Measurements from ENCODE around the gene LIN7B.

Gene LIN7B

DNA sequence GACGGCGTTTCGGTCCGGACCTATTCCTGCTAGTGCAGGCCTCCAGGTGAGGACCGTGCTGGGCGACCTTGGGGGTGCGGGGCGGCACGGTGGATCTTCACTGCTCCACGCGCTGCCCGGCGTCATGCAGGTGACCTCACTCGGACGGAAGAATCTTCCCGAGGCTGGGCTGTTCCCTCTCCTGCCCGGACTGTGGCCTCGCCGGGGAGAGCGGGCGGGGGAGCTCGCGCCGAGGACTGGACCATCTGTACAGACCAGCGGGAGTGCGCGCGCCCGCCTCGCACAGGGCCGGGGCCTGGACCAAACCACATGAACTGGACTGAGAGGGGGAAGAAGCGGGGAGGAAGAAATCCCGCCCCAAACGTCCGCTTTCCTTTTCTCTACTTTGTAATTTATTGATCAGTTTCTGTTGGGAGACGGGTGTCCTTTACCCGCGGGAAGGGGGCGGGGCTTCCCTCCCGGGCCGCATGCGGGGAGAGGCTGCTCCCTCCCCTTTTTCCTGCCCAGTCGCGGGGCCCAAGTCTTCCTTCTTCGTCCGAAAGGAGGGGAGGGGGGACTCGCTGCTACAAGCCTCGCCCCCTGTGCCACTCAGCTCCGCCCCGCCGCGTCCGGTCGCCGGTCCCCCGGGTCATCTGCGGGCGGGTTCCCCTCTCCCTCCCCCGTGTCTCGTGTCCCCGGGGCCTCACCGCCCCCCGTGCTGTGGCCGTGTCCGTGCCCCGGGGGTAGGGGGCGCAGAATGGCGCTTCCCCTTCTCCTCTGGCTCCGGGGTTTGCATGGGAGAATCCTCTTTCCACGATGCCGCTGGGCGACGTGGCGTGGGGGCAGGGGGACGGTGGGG is 36.2 kb downstream of the LIN7B start:
- Histone ChIP-seq H3K36me3 (ENCODE audit: control insufficient read depth in 2 of 2, insufficient read depth in 1 of 2, low read length in 2 of 2) (no peaks in the 10 kb centered on the region), H3K9me3 (ENCODE audit: control insufficient read depth, insufficient read depth, low read depth, low read length) (no peaks in the 10 kb centered on the region), H3K27ac (ENCODE audit: extremely low read depth, low read depth, low read length) (peak overlapping the region; percentile 70), H3K4me3 (ENCODE audit: low read depth, low read length) (peak overlapping the region; percentile 69), H3K4me1 (ENCODE audit: control insufficient read depth, insufficient read depth, low read length) (peaks cover 6% of the 10 kb centered on the region)
- CTCF ChIA-PET, result interaction anchor here (0.6 to 6.6 kb wide), 8 partner anchors 12 to 157 kb away, joined by 3 to 70 read pairs (median 6); partner anchors contain the start of gene RUVBL2
- POLR2A ChIA-PET, result interaction anchor here (0.5 to 3.8 kb wide), 14 partner anchors 8 to 373 kb away, joined by 3 to 27 read pairs (median 6); partner anchors contain the start of genes GYS1, LIN7B, PPFIA3 and PPP1R15A
- TF ChIP-seq ZNF292 (tag by site-specific recombination; IDR thresholded peaks at IDR 0.05; ENCODE audit: borderline replicate concordance, low read depth) (no peak), ZEB2 (tag by site-specific recombination; IDR thresholded peaks at IDR 0.05) (peak; percentile 38; the same call in 1 of the 2 replicates), ZBTB1 (tag by site-specific recombination; IDR thresholded peaks at IDR 0.05) (no peak), ZNF426 (tag by site-specific recombination; IDR thresholded peaks at IDR 0.05) (no peak), SCRT2 (tag by site-specific recombination; IDR thresholded peaks at IDR 0.05) (no peak), RBAK (tag by site-specific recombination; IDR thresholded peaks at IDR 0.05) (no peak), ZFHX2 (tag by site-specific recombination; conservative IDR thresholded peaks at IDR 0.05) (peak; percentile 57; the same call in 1 of the 2 replicates), ZNF544 (tag by site-specific recombination; IDR thresholded peaks at IDR 0.05) (no peak), ZNF560 (tag by site-specific recombination; IDR thresholded peaks at IDR 0.05; ENCODE audit: borderline replicate concordance) (no peak), ZNF366 (tag by site-specific recombination; conservative IDR thresholded peaks at IDR 0.05) (peak; percentile 48), ZBTB8A (tag by site-specific recombination; IDR thresholded peaks at IDR 0.05) (peak; percentile 29; the same call in 1 of the 2 replicates), ZNF529 (tag by site-specific recombination; IDR thresholded peaks at IDR 0.05; ENCODE audit: insufficient replicate concordance) (no peak), KLF7 (tag by site-specific recombination; IDR thresholded peaks at IDR 0.05; ENCODE audit: borderline replicate concordance) (peak; percentile 29; the same call in 1 of the 2 replicates), ZNF416 (tag by site-specific recombination; IDR thresholded peaks at IDR 0.05) (no peak), ZNF561 (tag by site-specific recombination; IDR thresholded peaks at IDR 0.05; ENCODE audit: borderline replicate concordance) (peak; percentile 38; the same call in 1 of the 2 replicates), ZNF155 (tag by site-specific recombination; IDR thresholded peaks at IDR 0.05) (no peak), ZNF777 (tag by site-specific recombination; IDR thresholded peaks at IDR 0.05; ENCODE audit: borderline replicate concordance) (peak; percentile 45; the same call in 1 of the 2 replicates), MZF1 (tag by site-specific recombination; IDR thresholded peaks at IDR 0.05; ENCODE audit: borderline replicate concordance) (no peak)
- TF ChIP-seq, protein P1, sequence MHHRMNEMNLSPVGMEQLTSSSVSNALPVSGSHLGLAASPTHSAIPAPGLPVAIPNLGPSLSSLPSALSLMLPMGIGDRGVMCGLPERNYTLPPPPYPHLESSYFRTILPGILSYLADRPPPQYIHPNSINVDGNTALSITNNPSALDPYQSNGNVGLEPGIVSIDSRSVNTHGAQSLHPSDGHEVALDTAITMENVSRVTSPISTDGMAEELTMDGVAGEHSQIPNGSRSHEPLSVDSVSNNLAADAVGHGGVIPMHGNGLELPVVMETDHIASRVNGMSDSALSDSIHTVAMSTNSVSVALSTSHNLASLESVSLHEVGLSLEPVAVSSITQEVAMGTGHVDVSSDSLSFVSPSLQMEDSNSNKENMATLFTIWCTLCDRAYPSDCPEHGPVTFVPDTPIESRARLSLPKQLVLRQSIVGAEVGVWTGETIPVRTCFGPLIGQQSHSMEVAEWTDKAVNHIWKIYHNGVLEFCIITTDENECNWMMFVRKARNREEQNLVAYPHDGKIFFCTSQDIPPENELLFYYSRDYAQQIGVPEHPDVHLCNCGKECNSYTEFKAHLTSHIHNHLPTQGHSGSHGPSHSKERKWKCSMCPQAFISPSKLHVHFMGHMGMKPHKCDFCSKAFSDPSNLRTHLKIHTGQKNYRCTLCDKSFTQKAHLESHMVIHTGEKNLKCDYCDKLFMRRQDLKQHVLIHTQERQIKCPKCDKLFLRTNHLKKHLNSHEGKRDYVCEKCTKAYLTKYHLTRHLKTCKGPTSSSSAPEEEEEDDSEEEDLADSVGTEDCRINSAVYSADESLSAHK (tag by site-specific recombination; IDR thresholded peaks at IDR 0.05), result 0 out of 2 replicates have a peak, but pooled peaks have one; percentile 19
- TF ChIP-seq, protein P2, sequence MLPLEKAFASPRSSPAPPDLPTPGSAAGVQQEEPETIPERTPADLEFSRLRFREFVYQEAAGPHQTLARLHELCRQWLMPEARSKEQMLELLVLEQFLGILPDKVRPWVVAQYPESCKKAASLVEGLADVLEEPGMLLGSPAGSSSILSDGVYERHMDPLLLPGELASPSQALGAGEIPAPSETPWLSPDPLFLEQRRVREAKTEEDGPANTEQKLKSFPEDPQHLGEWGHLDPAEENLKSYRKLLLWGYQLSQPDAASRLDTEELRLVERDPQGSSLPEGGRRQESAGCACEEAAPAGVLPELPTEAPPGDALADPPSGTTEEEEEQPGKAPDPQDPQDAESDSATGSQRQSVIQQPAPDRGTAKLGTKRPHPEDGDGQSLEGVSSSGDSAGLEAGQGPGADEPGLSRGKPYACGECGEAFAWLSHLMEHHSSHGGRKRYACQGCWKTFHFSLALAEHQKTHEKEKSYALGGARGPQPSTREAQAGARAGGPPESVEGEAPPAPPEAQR (tag by site-specific recombination; IDR thresholded peaks at IDR 0.05), result no peak
- TF ChIP-seq, protein P3, sequence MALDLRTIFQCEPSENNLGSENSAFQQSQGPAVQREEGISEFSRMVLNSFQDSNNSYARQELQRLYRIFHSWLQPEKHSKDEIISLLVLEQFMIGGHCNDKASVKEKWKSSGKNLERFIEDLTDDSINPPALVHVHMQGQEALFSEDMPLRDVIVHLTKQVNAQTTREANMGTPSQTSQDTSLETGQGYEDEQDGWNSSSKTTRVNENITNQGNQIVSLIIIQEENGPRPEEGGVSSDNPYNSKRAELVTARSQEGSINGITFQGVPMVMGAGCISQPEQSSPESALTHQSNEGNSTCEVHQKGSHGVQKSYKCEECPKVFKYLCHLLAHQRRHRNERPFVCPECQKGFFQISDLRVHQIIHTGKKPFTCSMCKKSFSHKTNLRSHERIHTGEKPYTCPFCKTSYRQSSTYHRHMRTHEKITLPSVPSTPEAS (tag by site-specific recombination; IDR thresholded peaks at IDR 0.05), result no peak
- TF ChIP-seq, protein P4, sequence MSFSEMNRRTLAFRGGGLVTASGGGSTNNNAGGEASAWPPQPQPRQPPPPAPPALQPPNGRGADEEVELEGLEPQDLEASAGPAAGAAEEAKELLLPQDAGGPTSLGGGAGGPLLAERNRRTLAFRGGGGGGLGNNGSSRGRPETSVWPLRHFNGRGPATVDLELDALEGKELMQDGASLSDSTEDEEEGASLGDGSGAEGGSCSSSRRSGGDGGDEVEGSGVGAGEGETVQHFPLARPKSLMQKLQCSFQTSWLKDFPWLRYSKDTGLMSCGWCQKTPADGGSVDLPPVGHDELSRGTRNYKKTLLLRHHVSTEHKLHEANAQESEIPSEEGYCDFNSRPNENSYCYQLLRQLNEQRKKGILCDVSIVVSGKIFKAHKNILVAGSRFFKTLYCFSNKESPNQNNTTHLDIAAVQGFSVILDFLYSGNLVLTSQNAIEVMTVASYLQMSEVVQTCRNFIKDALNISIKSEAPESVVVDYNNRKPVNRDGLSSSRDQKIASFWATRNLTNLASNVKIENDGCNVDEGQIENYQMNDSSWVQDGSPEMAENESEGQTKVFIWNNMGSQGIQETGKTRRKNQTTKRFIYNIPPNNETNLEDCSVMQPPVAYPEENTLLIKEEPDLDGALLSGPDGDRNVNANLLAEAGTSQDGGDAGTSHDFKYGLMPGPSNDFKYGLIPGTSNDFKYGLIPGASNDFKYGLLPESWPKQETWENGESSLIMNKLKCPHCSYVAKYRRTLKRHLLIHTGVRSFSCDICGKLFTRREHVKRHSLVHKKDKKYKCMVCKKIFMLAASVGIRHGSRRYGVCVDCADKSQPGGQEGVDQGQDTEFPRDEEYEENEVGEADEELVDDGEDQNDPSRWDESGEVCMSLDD (tag by site-specific recombination; IDR thresholded peaks at IDR 0.05), result peak; percentile 93
- TF ChIP-seq, protein P5, sequence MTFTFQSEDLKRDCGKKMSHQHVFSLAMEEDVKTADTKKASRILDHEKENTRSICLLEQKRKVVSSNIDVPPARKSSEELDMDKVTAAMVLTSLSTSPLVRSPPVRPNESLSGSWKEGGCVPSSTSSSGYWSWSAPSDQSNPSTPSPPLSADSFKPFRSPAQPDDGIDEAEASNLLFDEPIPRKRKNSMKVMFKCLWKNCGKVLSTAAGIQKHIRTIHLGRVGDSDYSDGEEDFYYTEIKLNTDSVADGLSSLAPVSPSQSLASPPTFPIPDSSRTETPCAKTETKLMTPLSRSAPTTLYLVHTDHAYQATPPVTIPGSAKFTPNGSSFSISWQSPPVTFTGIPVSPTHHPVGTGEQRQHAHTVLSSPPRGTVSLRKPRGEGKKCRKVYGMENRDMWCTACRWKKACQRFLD (tag by site-specific recombination; IDR thresholded peaks at IDR 0.05), result no peak
- TF ChIP-seq, protein P6, sequence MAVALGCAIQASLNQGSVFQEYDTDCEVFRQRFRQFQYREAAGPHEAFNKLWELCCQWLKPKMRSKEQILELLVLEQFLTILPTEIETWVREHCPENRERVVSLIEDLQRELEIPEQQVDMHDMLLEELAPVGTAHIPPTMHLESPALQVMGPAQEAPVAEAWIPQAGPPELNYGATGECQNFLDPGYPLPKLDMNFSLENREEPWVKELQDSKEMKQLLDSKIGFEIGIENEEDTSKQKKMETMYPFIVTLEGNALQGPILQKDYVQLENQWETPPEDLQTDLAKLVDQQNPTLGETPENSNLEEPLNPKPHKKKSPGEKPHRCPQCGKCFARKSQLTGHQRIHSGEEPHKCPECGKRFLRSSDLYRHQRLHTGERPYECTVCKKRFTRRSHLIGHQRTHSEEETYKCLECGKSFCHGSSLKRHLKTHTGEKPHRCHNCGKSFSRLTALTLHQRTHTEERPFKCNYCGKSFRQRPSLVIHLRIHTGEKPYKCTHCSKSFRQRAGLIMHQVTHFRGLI (tag by site-specific recombination; IDR thresholded peaks at IDR 0.05), result no peak

Measured in HEK293 (cell line).